Hepatocyte (in vitro differentiated cells): ENCODE results near the gene CABLES2.

Experiments used
- CTCF ChIP-seq: fragments of 200-600 bp; sonication (generic); IDR thresholded peaks from 2 replicates; pipeline ENCODE4 v1.5.1; 2016; ENCODE audit warnings: antibody characterized with exemption, mild to moderate bottlenecking; ENCODE audit not compliant: poor library complexity
- EZH2 ChIP-seq: fragments of 200-600 bp; sonication (generic); IDR thresholded peaks from 2 replicates; pipeline ENCODE4 v1.6.1; 2016; ENCODE audit warnings: antibody characterized with exemption, mild to moderate bottlenecking, borderline replicate concordance

- TF ChIP-seq CTCF (no peak), EZH2 (no peak)
These were observed 39.4 kb upstream of the CABLES2 start for GRCh38 chr20:62446481-62446880.
